K562 (cell line): ENCODE measurements around the gene ZNF799. TPM values are rescaled to one million over a fixed set of nuclear protein-coding genes. Genes with fewer than 3 reads are reported as not detected.
A peak's percentile ranks its signal among the peaks of the same experiment; 100 is the strongest.
"Not testable (repeated sequence)": the region's sequence is repeated elsewhere in the genome, so short reads cannot be mapped to it uniquely, and the experiment has no call there.

Source experiments
- ATAC-seq: fragments of 200-7000 bp; cut with Tn5 transposase; 3 replicates; pipeline ENCODE4 v1.9.1; 2020; ENCODE audit warnings: moderate library complexity
- BruUV-seq: library from RNA; stranded (reverse); fragments of 400-500 nt; replicated peaks from 2 replicates; lab custom pipeline; 2021; lab: Mats Ljungman, UMichigan
- CTCF ChIA-PET: fragments of 300-600 bp; formaldehyde crosslinking; extraction: SDS; loops from one replicate; lab custom pipeline; 2021; ENCODE audit warnings: low intra/inter-chr PET ratio; lab: Yijun Ruan, JAX
- POLR2A ChIA-PET: fragments of 300-600, 350-650 bp; sonication (Branson Sonifier 250); formaldehyde crosslinking; extraction: SDS; loops from one replicate; lab custom pipeline; 2021; ENCODE audit warnings: antibody characterized with exemption, inconsistent platforms; lab: Yijun Ruan, JAX
- DNase-seq, 4 experiments: peaks; one replicate each; pipeline versions ENCODE4 v3.0.0 to v3.0.0-alpha.2; 2011 to 2018; ENCODE audit warnings: low spot score in 3 of 4, mixed read lengths in 3 of 4; ENCODE audit errors: extremely low read depth in 1 of 4
- FAIRE-seq: peaks from 2 replicates; lab custom pipeline; 2011; peaks lifted over from hg19 to GRCh38; lab: Jason Lieb, UNC
- H2AFZ ChIP-seq: 2 replicates; pipeline ENCODE4 v1.6.0; 2011; ENCODE audit warnings: low read depth, low read length, control low read depth, inconsistent platforms
- H3K27ac ChIP-seq: fragments of 200-600 bp; 3 replicates; pipeline ENCODE4 v1.8.0; 2011; ENCODE audit warnings: low read depth, mild to moderate bottlenecking, control low read depth, inconsistent platforms, low read length, moderate library complexity, mixed read lengths; ENCODE audit errors: extremely low read depth
- H3K27me3 ChIP-seq, 2 experiments: fragments of 300-600 bp in 1 of 2; 2 replicates in 1 of 2; 3 replicates in 1 of 2; pipeline versions ENCODE4 v1.6.0 to v1.8.0; 2011; ENCODE audit warnings: inconsistent platforms in 2 of 2, low read length in 2 of 2, mild to moderate bottlenecking in 1 of 2, mixed read lengths in 1 of 2, moderate library complexity in 1 of 2; ENCODE audit not compliant: control insufficient read depth in 2 of 2, insufficient read depth in 2 of 2
- H3K36me3 ChIP-seq: fragments of 300-600 bp; 3 replicates; pipeline ENCODE4 v1.8.0; 2011; ENCODE audit warnings: mild to moderate bottlenecking, low read length, inconsistent platforms; ENCODE audit not compliant: control insufficient read depth, insufficient read depth
- H3K4me1 ChIP-seq, 2 experiments: fragments of 200-600 bp in 1 of 2; replicated peaks in 1 of 2; 2 replicates in 1 of 2; 3 replicates in 1 of 2; pipeline versions ENCODE4 v1.5.1 to v1.8.0; 2011; ENCODE audit warnings: inconsistent platforms in 2 of 2, low read length in 2 of 2, mild to moderate bottlenecking in 1 of 2, mixed read lengths in 1 of 2, moderate library complexity in 1 of 2; ENCODE audit not compliant: control insufficient read depth in 2 of 2, insufficient read depth in 2 of 2
- H3K4me2 ChIP-seq: 2 replicates; pipeline ENCODE4 v1.6.1; 2011; ENCODE audit warnings: low read length, control low read depth, inconsistent platforms, mixed read lengths; ENCODE audit not compliant: insufficient read depth
- H3K4me3 ChIP-seq: fragments of 200-600 bp; sonication (generic), shearing (Covaris generic); 2 replicates; pipeline ENCODE4 v1.5.1; 2016; ENCODE audit warnings: control low read depth, inconsistent platforms
- H3K79me2 ChIP-seq: fragments of 200-600 bp; 3 replicates; pipeline ENCODE4 v1.8.0; 2011; ENCODE audit warnings: low read length, inconsistent platforms; ENCODE audit not compliant: control insufficient read depth, insufficient read depth
- H3K9ac ChIP-seq, 2 experiments: 2 replicates each; pipeline versions ENCODE4 v1.6.0 to v1.6.1; 2011; ENCODE audit warnings: low read depth in 2 of 2, low read length in 2 of 2, control low read depth in 1 of 2, inconsistent platforms in 1 of 2, mild to moderate bottlenecking in 1 of 2, mixed read lengths in 1 of 2; ENCODE audit not compliant: insufficient read depth in 1 of 2
- H3K9me1 ChIP-seq: one replicate; pipeline ENCODE4 v1.6.0; 2011; ENCODE audit warnings: inconsistent platforms, mild to moderate bottlenecking, low read length, moderate library complexity; ENCODE audit not compliant: control insufficient read depth, insufficient read depth
- H3K9me3 ChIP-seq: replicated peaks from 2 replicates; pipeline ENCODE4 v1.5.1; 2011; ENCODE audit warnings: low read depth, low read length, inconsistent platforms; ENCODE audit not compliant: control insufficient read depth, insufficient read depth
- H4K20me1 ChIP-seq: replicated peaks from 2 replicates; pipeline ENCODE4 v1.6.1; 2011; ENCODE audit warnings: low read length, inconsistent platforms, mixed read lengths; ENCODE audit not compliant: control insufficient read depth, insufficient read depth
- KDM5B ChIP-seq: fragments of 200-600 bp; sonication (generic); IDR thresholded peaks from 2 replicates; pipeline ENCODE4 v1.6.1; 2012; ENCODE audit warnings: low read depth, mild to moderate bottlenecking, moderate library complexity, low read length, control low read depth, inconsistent platforms; ENCODE audit not compliant: insufficient replicate concordance
- RBBP5 ChIP-seq: fragments of 200-600 bp; sonication (generic); IDR thresholded peaks from 2 replicates; pipeline ENCODE4 v1.6.1; 2012; ENCODE audit warnings: borderline replicate concordance, mild to moderate bottlenecking, low read length, control low read depth, inconsistent platforms; ENCODE audit not compliant: insufficient read depth, poor library complexity, severe bottlenecking
- TRIM28 ChIP-seq: fragments of 450-650 bp; IDR thresholded peaks from 2 replicates; pipeline ENCODE4 v1.6.1; 2017
- ZNF75A ChIP-seq: fragments of 450-650 bp; formaldehyde crosslinking; IDR thresholded peaks from 2 replicates; pipeline ENCODE4 v1.4.0; 2020; ENCODE audit warnings: mild to moderate bottlenecking
- WGBS: fragments of 100-300 bp; shearing (Covaris generic); methylation state at CpG from one replicate; pipeline ENCODE4 v1.1.6; 2016; ENCODE audit warnings: low coverage, mixed read lengths; ENCODE audit not compliant: insufficient coverage; ENCODE audit errors: missing lambda C conversion rate; 5-methylcytosine and 5-hydroxymethylcytosine counted together
- in situ Hi-C: fragments of 300-500 bp; cut with MboI; formaldehyde crosslinking; loops from 4 replicates; pipeline ENCODE4 v1.15.0; 2018; ENCODE audit warnings: inconsistent platforms, mixed read lengths
- intact Hi-C: fragments of 100-400 bp; cut with micrococcal nuclease; formaldehyde crosslinking; loops from 2 replicates; pipeline ENCODE4 v1.14.2; 2022
- polyA plus RNA-seq, 8 experiments: library from polyadenylated mRNA; depleted of rRNA in 4 of 8; stranded (reverse) in 5 of 8; unstranded in 3 of 8; fragments of >200 nt; fragmentation: Nextera tagmentation in 2 of 8; fragmentation: Illumina TruSeq in 1 of 8; extraction: Ambion mirVana in 2 of 8; extraction: Trizol in 1 of 8; gene quantifications; 2 replicates each; pipeline versions ENCODE4 v1.2.1 to v1.2.3, GENCODE V29; 2011 to 2014; ENCODE audit warnings: inconsistent platforms in 1 of 8, missing spikeins in 1 of 8
- total RNA-seq, 7 experiments: library from RNA; depleted of rRNA in 6 of 7; stranded (reverse); fragments of >200 nt in 6 of 7; fragmentation: Illumina TruSeq in 2 of 7; extraction: Trizol in 2 of 7; gene quantifications; 2 replicates each; pipeline versions ENCODE4 v1.2.1 to v1.2.3, GENCODE V29; 2011 to 2021; ENCODE audit warnings: low replicate concordance in 1 of 7

Gene ZNF799
- total and polyA plus RNA-seq, 9 of the 15 experiments (the other 6 are each of a cell fraction or from before 2014, with no cell fraction given), result 0.63 to 5.5 (median 2.9) TPM

DNA sequence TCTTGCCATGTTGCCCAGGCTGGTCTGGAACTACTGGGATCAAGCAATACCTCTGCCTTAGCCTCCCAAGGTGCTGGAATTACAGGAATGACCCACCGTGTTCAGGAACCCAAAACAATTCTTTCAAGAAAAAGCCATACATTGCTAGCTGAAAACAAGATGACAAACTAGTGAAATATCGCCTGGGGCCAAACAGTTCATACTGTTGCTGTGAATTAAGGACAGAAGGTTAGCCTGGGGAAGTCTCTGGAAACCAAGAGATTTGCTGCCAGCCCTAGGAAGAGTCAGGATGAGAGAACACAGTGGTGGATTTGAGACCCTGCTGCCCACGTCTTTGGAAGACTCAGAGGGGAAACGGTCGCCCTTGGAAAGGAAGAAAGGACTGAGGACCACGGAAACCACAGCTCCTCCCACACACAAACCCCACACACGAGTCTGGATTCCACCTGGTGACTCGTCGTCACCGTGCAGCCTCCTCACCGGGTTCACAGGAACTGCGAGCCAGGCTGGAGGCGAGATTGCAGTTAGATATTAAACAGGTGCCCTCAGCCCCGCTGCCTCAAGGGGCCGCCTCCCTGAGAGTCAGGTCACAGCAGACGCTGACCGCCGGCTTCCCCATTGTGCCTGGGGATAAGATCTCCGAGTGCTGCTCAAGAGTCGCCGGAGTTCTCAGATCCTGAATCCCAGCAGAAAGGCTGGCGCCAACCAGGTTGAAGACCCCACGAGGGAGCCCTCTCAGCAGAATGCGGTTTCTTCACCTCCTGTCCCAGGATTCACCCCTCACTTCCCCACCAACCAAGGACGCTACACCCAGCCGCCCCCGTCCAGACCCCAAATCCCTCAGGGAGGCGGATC lies 38.8 kb upstream of the ZNF799 start:
- peak overlapping the region; percentile 77; the same call in 1 of the 3 replicates for H3K27ac ChIP-seq
- ATAC-seq (peak; percentile 67), FAIRE-seq (peak; percentile 51), DNase-seq (peak in 1 of 4 experiments; percentile 43)
- H3K4me1 ChIP-seq, H3K9me1 ChIP-seq, H3K27me3 ChIP-seq, H3K79me2 ChIP-seq, H3K9me3 ChIP-seq, CTCF ChIA-PET, H4K20me1 ChIP-seq, H3K36me3 ChIP-seq, intact Hi-C loops, BruUV-seq: not testable (repeated sequence)
- TF ChIP-seq KDM5B (peak; percentile 14), RBBP5 (peak; percentile 62)
- WGBS, result 0% methylated on average over 4 of the region's 28 CpGs
- H3K4me2 ChIP-seq, result peak overlapping the region; percentile 88
- peak overlapping the region; percentile 94 for H2AFZ ChIP-seq
- POLR2A ChIA-PET, result interaction anchor here (0.6 to 1.8 kb wide), 3 partner anchors 11 to 171 kb away, joined by 4 to 6 read pairs (median 4); no protein-coding TSS in a partner anchor
- H3K9ac ChIP-seq, result peak overlapping the region; percentile 58 to 98
- H3K4me3 ChIP-seq, result peak overlapping the region; percentile 59
- in situ Hi-C loops, result loop anchor here (5.0 kb wide), 1 partner anchor 38 kb away; the partner anchor contains the start of gene ZNF799

DNA sequence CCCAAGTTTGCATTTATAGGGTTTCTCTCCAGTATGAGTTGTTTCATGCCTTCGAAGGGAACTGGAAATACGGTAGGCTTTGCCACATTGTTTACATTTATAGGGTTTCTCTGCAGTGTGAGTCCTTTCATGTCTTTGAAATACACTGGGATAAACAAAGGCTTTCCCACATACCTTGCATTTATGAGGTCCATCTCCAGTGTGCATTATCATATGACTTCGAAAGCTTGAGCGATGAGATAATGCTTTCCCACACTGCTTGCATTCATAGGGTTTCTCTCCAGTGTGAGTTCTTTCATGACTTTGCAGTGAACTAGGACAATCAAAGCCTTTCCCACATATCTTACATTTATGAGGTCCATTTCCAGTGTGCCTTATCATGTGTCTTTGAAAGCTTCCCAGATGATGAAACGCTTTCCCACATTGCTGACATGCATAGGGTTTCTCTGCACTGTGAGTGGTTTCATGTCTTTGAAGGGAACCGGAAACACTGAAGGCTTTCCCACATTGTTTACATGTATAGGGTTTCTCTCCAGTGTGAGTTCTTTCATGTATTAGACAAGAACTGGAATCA lies 29.7 kb upstream of the ZNF799 start:
- H3K4me2 ChIP-seq, H3K79me2 ChIP-seq, intact Hi-C loops, FAIRE-seq, in situ Hi-C loops, H3K27ac ChIP-seq, H3K9me3 ChIP-seq, H3K9me1 ChIP-seq, CTCF ChIA-PET, H3K9ac ChIP-seq, H3K36me3 ChIP-seq, DNase-seq, H3K4me3 ChIP-seq, H3K27me3 ChIP-seq, BruUV-seq, H4K20me1 ChIP-seq, H3K4me1 ChIP-seq, ATAC-seq, POLR2A ChIA-PET, H2AFZ ChIP-seq: not testable (repeated sequence)
- 69% methylated on average over 6 of the region's 6 CpGs for WGBS
- TF ChIP-seq TRIM28 (peak; percentile 67; the same call in 1 of the 2 replicates), ZNF75A (peak; percentile 93)
